ENCODE data around the gene TOX3. TPM values are rescaled to one million over a fixed set of nuclear protein-coding genes. Genes with fewer than 3 reads are reported as not detected.

The TOX3 gene
- total RNA-seq, 2 donors from 2014 or later, result 50.5 to 53.0 TPM

- H3K4me3 ChIP-seq, result no peak overlapping the region
- no peaks in the 10 kb centered on the region for H3K4me1 ChIP-seq
- H3K27ac ChIP-seq, result no peak overlapping the region
- no peak overlapping the region for H3K9ac ChIP-seq (ENCODE audit: low read depth in 2 of 2, low read length in 2 of 2)
- no peak for TF ChIP-seq CTCF (IDR thresholded peaks at IDR 0.05)
- no peaks in the 10 kb centered on the region for H3K36me3 ChIP-seq
- H3K9me3 ChIP-seq, result no peaks in the 10 kb centered on the region
- DNase-seq, result no peak
- no peaks in the 10 kb centered on the region for H3K27me3 ChIP-seq
- intact Hi-C loops (cut with DNase I), result no loop called here
Observed at GRCh38 chr16:52501746-52502145, 45.2 kb downstream of the TOX3 start.

GRCh38 chr16:52500963-52501362 is 46.0 kb downstream of the TOX3 start:
- intact Hi-C loops (cut with DNase I), result no loop called here

GRCh38 chr16:52499060-52499440 is 47.9 kb downstream of the TOX3 start:
- no peak for DNase-seq
- no peaks in the 10 kb centered on the region for H3K27me3 ChIP-seq
- H3K4me1 ChIP-seq, result no peaks in the 10 kb centered on the region
- intact Hi-C loops (cut with DNase I), result no loop called here
- no peak overlapping the region for H3K4me3 ChIP-seq
- TF ChIP-seq CTCF (IDR thresholded peaks at IDR 0.05), result no peak
- H3K27ac ChIP-seq, result peak overlapping the region; percentile 34
- no peaks in the 10 kb centered on the region for H3K9me3 ChIP-seq
- H3K9ac ChIP-seq (ENCODE audit: low read depth in 2 of 2, low read length in 2 of 2), result peak overlapping the region in 1 of 2 donors; percentile 59
- no peaks in the 10 kb centered on the region for H3K36me3 ChIP-seq

More at GRCh38 chr16:52500963-52501362, 46.0 kb downstream of the TOX3 start:
- Histone ChIP-seq H3K9ac (ENCODE audit: low read depth in 2 of 2, low read length in 2 of 2) (no peak overlapping the region), H3K36me3 (no peaks in the 10 kb centered on the region), H3K4me3 (no peak overlapping the region), H3K27me3 (no peaks in the 10 kb centered on the region), H3K9me3 (no peaks in the 10 kb centered on the region), H3K4me1 (no peaks in the 10 kb centered on the region), H3K27ac (no peak overlapping the region)
- DNase-seq, result no peak
- no peak for TF ChIP-seq CTCF (IDR thresholded peaks at IDR 0.05)

GRCh38 chr16:52498328-52499059 is 48.4 kb downstream of the TOX3 start:
- Histone ChIP-seq H3K4me1 (no peaks in the 10 kb centered on the region), H3K9me3 (no peaks in the 10 kb centered on the region), H3K27ac (peak overlapping the region; percentile 34), H3K4me3 (no peak overlapping the region), H3K9ac (ENCODE audit: low read depth in 2 of 2, low read length in 2 of 2) (peak overlapping the region in 1 of 2 donors; percentile 59), H3K27me3 (no peaks in the 10 kb centered on the region), H3K36me3 (no peaks in the 10 kb centered on the region)
- peak; percentile 68 for DNase-seq
- TF ChIP-seq CTCF (IDR thresholded peaks at IDR 0.05), result no peak
- intact Hi-C loops (cut with DNase I), result no loop called here

- DNase-seq, result peak; percentile 35
- Histone ChIP-seq H3K9ac (ENCODE audit: low read depth in 2 of 2, low read length in 2 of 2) (peak overlapping the region in 1 of 2 donors; percentile 59), H3K27ac (peak overlapping the region; percentile 7), H3K9me3 (no peaks in the 10 kb centered on the region), H3K27me3 (no peaks in the 10 kb centered on the region), H3K4me1 (no peaks in the 10 kb centered on the region), H3K4me3 (no peak overlapping the region), H3K36me3 (no peaks in the 10 kb centered on the region)
- TF ChIP-seq CTCF (IDR thresholded peaks at IDR 0.05), result no peak
- intact Hi-C loops (cut with DNase I), result no loop called here
Observed at GRCh38 chr16:52497067-52497816, 49.7 kb downstream of the TOX3 start.

Measured in colonic mucosa (tissue), 4 donors.